Jurkat, Clone E6-1 (cell line): ENCODE measurements around the gene NRN1.
A peak's percentile ranks its signal among the peaks of the same experiment; 100 is the strongest.
"Not testable (repeated sequence)": the region's sequence is repeated elsewhere in the genome, so short reads cannot be mapped to it uniquely, and the experiment has no call there.

Experiments
- DNase-seq: peaks from one replicate; pipeline ENCODE4 v3.0.0-alpha.2; 2011; ENCODE audit warnings: low read depth, low spot score
- H3K4me3 ChIP-seq: 2 replicates; pipeline ENCODE4 v1.5.1; 2011; ENCODE audit warnings: mild to moderate bottlenecking, low read length, control low read depth, moderate library complexity

Gene NRN1

DNA sequence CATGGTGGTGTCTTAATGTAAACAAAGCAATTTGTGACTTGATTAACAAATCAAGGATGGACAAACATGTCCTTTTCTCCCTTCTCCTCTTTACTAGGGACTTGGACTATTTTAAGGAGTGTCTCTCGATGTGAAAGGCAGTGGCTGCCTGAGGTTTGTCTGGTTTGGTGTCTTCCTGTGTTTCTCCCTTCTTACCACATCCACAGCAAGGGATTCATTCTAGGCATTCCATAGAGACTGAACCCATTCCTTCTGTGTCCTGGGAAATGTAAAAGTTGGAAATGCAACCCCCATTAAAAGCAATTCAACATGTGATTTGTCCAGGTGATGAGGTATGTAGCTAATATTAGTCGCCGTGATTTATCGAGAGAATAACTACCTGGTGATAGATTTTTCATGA, 15.9 kb downstream of the NRN1 start:
- no peak for DNase-seq
- H3K4me3 ChIP-seq: no peak overlapping the region

DNA sequence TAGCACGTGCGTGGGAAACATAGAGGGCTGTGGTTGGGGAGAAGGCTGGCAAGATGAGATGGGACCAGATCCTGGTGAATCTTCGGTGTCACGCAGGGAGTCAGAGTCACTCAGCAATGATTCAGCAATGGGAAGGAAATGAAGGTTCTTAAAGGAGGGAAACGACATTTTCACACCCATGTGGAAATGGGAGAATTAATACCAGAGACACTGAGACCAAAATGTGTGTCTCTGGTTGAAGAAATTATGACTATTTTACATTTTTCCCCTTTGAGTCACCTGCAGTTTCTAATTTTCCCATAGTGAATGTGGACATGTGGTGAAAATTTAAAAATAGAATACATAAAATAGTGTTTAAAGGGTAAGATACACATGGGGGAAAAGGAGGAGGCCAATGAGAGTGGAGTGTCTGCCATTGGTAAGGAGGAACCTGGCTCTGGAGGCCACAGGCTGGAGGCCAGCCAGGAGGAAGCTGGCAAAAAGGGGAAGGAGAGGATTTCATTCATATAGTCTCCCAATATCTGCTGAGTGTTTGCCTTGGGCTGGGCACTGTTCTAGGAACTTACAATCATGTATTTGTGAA, 17.5 kb downstream of the NRN1 start:
- no peak overlapping the region for H3K4me3 ChIP-seq
- DNase-seq: no peak

DNA sequence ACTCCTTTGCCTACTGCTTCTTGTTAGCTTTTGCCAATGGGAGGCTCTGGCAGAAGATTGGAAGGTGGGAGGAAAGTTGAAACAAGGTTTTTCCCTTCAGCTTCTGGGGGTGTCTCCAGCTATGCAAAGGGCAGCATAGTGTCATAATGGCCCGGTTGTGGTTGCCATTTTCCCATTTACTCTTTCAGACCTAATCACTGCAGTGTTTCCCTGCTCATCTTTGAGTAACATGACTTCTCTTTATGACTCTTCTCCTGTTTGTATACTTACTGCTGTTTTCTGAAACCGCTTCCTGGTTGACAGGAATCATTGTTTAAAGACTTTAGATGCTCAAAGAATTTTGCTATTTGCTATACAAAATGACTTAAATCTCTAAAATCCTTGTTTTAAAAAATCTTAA, 19.9 kb downstream of the NRN1 start:
- no peak for DNase-seq
- no peak overlapping the region for H3K4me3 ChIP-seq

DNA sequence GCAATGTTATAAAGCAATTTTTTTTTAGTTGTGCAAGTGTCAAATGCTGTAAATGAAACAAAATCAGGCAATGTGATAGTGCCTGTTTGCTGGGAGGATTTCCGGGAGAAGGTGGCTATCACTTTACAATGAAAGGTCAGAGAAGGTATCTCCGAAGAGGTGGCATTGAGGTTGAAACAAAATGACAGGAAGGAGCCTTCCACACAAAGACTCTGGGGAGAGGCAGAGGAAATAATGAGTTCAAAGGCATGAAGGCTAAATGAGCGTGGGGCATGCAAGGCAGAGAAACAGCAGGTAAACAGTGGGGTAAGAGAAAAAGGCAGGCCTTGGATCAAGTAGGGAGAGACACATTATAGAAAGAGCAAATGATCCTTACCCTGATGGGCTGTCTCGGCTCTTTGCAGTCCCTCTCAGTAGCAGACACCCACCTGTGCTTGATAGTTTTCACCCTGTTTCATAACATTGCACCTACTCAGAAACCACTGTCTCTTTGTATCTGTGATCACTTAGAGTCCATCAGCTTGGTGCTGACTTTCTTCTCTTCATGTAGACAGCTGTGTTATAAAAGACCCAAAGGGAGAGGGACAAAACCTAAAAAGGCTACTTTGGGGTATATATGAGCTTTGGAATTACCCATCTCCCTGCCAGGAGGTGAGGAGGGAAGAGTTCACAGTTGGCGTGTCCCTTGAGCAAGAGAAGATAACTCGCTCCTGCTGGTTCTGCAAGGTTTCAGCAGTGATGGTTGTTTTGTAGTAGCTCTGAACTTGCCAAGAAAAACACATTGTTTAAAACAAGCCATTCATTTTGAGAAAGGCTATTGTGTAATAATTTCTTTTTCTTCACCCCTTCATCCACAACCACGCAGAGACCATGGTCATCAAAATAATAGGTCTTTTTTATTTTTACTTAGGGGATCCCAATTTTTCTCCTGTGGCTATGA, 22.3 kb downstream of the NRN1 start:
- DNase-seq: peak; percentile 74
- H3K4me3 ChIP-seq: peak overlapping the region; percentile 13

DNA sequence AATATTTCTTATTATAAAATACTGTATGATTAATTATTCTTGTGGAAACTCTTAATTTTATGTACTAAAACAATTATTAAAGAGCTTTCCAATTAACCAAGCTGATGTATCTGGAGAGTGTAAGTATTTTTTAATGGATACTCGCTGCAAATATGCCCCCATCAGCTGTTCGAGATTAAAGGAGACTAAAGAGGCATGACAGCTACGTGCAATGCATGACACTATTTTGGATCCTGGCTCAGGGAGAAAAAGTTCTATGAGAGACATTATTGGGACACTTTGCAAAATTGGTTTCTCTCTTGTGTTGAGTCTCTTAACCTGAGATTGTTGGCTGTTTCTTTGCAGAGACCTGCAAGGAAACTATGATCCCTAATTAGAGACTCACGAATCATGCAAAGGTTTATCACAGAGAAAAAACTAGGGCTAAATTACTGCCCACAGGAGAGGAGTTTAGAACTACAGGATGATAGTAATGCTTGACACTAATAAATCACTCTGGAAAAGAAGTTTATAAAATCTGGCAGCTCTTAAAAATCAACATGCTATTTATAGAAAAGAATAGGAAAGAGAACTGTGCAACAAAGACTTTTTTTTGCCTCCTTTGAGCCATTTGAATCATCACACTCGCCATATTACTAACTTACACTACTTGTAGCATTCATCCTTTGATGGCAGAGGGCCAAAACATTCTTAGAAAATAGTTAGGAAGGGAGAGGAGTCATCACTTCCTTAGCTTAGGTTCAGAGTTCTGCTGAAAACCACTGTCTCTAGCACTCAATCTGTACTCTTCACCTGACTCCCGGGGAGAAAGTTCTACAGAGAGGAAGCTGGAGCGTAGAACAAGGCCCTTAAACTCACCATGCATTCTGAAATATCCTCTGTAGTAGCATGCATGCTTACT, 25.3 kb downstream of the NRN1 start:
- H3K4me3 ChIP-seq: no peak overlapping the region
- no peak for DNase-seq

DNA sequence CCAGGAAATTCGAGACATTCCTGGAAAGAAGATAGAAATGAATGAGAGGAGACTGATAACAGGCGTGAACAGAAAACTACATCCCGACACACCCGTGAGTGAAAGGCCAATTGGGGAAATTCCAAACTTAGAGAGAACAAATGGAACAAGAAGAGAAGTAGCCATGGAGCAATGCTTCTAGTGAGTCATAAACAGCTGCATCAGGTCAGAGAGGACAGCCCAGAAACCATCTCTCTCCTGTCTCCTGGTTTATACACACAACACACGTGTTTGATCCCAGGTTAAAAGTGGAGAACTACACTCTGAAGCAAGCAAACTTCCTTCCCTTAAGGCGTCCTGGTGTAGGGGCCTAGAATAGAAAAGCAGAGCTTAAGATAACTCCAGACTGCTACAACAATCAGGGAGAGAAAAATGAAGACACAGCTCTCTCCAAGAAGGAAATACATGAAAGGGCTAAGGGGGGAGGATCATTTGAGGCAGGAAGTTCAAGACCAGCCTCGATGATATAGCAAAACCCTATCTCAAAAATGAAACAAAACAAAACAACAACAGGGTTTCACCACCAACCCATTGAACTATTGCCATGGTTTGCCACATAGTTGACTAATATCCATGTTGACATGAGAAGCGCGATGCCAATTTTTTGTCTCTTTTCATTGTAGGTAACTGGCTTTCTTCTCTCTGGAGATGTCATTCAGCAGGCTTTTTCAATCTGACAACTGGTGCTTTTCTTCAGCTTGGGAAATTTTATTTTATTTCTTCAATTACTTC, 26.9 kb downstream of the NRN1 start:
- no peak for DNase-seq
- no peak overlapping the region for H3K4me3 ChIP-seq

DNA sequence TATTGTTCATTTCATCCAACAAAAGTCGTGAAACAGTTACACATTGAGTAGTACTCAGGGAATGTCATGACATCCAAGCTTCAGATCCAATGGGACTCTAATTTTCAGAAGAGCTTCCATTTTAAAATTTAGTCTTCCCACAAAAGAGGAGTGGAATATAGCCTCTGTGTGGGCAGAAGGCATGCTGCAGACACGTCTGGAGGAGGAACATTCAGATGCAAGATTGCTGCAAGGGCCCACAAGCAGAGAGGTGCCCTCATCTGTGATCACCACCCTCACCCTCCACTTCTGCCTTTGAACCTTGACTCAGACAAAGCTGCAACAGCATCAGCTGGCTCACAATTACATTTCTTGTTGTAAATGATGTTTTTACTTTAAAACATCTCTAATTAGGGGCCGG, 29.9 kb downstream of the NRN1 start:
- DNase-seq: no peak

DNA sequence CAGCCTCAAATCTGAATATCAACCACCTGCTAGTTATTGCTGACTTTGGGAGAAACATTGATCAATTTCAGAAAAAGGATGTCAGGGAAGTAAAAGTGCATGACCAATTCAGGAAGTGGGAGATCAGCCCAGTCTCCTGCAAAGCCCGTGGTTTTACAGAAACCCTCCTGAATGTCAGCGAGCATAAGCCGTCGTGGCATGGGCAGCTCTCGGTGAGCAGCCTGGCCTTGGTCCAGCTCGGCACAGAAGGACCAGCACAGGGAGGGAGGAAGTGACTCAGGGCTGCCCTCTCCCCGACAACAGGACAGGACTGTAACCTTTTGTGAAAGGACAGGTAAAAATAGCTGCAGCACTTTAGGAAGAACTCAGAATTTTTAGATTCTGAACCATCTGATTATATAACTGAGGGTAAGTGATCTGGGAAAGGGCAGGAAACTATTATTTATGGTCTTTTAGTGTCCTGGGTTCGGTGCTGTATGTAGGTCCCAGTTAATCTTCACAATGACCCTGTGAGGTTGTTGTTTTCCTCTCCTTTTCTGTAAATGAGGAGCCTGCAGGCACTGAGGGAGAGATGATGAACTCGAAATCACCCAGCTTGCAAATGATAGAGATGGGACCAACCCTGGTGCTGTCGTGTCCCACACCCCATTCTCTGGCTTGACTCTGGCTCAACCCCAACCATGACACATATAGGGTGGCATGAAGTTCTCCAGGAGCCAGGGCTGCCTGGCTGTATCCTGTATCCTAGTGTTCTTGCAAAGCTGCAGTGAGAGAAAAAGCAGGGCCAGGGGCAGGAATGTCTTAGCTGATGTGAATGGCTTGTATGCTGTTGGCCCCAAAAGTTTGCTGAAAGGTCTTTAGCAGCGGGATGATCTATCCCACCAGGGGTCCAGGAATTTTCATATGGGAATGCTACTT, 37.6 kb downstream of the NRN1 start:
- H3K4me3 ChIP-seq: no peak overlapping the region
- DNase-seq: no peak

More for the DNA sequence above, 29.9 kb downstream of the NRN1 start:
- no peak overlapping the region for H3K4me3 ChIP-seq

DNA sequence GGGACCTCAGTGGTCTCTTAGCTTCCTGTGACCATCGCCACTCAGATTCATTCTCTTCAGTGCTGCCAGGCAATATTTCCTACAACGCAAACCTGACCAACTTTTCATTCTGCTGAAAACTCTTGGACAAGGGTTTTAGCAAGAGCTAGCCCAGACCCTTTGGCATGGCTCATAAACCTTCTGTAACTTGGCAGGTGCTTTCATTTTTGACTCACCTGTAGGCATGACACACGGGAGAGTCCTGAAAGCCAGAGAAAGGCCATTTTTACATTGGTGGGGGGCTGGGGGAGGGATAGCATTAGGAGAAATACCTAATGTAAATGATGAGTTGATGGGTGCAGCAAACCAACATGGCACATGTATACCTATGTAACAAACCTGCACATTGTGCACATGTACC, 38.7 kb downstream of the NRN1 start:
- not testable (repeated sequence) for H3K4me3 ChIP-seq, DNase-seq

DNA sequence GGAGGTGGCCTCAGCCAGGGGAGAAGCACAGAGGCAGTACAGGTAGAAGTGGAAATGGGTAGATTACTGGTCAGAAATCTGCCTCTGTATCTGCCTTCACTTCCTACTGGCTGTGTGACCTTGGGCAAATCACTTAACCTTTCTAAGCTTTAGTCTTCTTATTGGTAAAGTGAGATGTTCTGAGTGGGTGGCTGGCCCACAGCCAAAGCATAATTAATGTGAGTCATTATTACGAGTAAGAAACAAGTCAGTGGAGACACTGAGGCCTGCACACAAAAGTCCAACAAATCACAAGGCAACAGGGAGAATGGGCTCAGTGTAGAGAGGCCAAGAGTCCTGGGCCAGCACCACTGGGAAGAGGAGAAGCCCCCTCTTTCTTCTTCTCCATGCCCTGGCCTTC, 39.1 kb downstream of the NRN1 start:
- DNase-seq: no peak
- H3K4me3 ChIP-seq: no peak overlapping the region

DNA sequence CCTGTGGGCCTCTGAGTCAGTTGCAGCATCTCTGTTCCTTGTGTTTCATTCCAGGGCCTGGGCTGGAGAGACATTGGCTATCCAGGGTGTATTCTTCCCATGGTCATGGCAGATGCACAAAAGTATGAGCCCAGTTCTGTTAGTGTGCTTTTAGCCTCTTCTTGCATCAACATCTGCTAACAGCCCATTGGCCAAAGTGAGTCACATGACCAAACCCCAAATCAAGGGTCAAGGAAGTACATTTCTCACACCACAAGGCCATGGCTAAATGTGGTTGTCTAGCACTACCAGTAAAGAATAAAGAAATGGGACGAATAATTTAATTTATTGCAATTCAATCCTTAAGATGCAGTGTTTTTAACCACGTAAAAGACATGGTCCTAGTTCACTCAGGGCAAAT, 43.9 kb downstream of the NRN1 start:
- no peak for DNase-seq
- H3K4me3 ChIP-seq: no peak overlapping the region

DNA sequence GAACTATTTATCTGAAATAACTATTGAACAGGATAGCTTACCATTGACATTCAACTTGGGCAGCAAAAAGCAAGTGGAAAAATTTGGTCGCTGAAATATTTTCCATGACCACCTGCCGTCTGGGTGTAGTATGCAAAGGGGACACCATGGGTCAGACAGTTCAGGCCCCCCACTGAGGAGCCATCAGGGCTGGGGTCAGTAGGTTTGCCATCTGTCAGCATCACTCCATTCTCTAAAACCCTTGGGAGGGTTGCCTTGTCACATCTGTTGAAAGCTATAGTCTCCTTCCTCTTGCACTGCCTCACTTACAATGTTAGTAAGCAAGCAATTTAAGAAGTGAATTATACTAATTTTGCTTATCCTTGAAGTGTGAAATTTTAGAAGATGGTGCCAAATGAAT, 44.9 kb downstream of the NRN1 start:
- DNase-seq: no peak
- no peak overlapping the region for H3K4me3 ChIP-seq

DNA sequence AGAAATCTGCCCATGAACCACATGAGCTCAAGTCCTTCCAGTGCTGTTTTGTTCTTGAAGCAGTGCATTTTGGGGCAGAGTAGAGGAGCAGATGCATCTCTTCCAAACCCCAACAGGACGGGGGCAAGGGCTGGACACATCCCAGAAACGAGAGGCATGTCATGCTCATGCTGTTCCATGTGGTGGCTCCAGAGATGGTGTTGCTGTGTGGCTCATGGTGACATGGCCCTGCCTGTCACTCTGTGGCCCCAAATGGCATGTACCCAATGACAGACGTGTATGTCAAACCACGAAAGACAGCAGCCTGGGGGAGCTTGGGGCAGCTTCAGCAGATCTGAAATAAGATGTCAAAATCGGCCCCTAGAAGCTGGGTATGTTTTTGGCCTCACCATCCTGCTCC, 46.3 kb downstream of the NRN1 start:
- H3K4me3 ChIP-seq: no peak overlapping the region
- DNase-seq: peak; percentile 22

DNA sequence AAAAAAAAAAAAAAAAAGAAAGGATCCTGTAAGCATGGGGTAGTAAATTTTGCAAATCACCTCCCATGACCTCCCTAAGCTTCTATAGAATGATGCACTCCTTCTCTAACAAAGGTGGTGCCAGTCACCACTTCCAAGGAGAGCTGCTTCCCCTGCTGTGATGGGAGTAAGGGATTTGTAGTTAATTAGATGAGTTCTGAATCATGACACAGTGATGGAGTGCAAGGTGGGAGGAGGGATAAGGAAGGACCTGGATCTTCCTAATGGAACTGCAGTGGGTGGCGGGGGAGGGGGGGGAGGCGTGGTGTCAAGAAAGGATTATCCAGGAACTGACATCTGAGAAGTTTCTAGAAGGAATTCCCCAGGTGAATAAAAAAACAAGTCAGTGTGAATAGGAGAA, 47.8 kb downstream of the NRN1 start:
- DNase-seq: no peak
- H3K4me3 ChIP-seq: no peak overlapping the region

DNA sequence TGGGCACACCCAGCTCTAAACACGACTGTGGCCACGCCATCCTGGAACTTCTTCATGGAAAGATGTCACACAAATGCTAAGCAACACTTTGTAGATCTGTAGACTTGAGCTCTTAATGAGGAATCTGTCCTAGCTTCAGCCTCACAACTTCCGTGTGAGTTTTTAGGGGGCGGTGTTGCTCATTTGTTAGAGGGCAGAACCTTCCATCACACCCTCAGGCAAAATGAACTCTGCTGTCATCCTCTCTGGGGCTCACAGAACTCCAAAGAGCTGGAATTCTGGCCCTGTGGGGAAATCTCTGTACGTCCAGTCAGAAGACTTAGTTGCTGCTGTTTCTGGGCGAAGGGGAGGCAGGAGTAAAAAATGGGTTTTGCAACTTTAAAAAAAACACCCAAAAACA, 49.8 kb downstream of the NRN1 start:
- H3K4me3 ChIP-seq: no peak overlapping the region
- DNase-seq: no peak

DNA sequence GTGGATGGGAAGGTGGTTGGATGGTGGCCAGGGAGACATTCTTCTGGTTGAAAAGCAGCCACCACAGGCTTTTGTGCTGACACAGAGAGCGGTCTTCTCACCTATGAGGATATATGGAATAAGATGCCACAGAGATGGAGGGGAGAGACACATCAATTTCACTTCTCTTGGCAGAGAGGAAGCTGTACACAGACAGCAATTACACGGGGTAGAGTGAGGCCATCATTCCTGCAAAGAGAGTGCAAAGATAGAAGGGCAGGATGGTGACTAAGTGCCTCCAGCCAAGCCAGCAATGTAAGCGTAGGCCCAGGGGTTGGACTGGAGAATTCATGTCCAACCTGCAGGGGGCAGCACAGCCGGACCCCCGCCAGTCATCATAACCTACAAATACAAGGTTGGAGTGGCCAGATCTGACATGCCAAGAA, 56.4 kb downstream of the NRN1 start:
- no peak overlapping the region for H3K4me3 ChIP-seq
- no peak for DNase-seq
